KG1 (cell line): ENCODE measurements around the gene PLA2G2C.
"Not testable (repeated sequence)": the region's sequence is repeated elsewhere in the genome, so short reads cannot be mapped to it uniquely, and the experiment has no call there.

ENCODE experiments used
- DNase-seq: peaks from one replicate; lab custom pipeline; 2025; lab: John Stamatoyannopoulos, UW

PLA2G2C gene

DNA sequence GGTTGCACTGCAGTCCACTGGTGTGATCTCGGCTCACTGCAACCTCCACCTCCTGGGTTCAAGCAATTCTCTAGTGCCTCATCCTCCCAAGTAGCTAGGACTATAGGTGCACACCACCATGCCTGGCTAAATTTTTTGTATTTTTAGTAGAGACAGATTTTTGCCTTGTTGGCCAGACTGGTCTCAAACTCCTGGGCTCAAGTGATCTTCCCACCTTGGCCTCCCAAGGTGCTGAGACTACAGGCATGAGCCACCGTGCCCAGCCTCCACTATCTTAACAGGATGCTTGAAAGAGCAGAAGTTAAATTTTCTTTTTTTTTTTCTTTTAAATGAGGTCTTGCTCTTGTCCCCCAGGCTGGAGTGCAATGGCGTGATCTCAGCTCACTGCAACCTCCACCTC lies 55.8 kb downstream of the PLA2G2C start:
- not testable (repeated sequence) for DNase-seq

DNA sequence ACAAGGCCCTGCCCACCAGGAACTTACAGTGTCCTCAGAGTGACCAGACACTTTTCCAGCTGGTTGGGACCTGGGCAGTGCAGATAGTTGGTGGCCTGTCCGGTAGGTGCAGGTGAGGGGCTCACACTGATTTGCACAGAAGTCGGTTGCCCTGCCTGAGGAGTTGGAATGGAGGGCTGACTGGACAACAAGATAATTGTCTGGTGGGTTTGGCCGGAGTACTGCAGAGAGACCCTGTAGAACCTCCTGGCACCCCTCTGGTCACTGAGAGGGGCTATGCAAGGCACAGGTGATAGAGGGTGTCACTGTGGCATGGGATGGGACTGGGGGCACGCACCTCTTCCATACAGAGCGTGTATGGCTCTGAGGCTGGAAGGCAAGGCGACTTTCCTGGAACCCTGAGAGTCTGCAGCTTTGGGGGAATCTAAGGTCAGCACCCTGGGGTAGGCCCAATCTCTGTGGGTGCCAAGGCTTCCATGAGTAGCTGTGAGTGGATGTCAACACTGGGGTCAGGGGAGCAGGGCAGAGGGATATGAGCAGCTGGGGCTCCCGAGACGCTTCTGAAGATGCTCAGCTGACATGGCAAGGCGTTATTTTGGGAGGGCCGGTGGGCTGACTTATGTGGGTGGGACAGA lies 59.4 kb downstream of the PLA2G2C start:
- no peak for DNase-seq

DNA sequence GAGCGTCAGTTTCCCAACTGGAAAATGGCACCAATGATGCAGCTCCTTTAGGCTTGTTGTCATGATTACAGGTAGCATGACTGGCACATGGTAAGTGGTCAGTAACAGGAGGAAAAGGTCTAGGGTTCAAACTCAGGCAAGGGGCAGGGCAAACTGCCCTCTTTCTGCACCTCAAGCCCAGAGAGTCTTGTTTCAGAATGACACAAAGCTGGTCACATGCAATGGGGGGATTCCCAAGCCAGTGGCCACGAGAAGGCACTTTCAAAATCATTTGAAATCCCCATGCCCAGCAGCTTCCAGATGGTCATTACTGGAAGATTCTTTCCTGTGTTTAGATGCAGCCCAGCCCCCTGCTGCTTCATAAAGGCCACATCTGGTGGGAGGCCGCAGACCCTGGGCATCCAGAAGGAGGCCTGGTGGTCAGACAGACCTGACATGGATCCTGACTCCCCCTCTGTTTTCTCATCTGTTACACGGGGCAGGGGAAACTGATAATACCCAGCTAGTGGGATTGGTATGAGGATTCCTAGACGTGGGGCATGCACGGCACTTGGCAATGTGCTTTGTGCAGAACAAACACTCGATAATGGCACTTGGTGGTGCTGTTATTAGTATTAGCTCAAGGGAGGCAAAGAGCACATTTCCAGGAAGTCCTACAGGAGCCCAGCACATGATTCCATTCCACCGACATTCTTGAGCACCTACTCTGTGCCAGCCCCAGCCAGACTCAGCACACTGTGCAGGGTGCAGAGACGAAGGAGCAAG lies 60.1 kb downstream of the PLA2G2C start:
- DNase-seq: no peak

DNA sequence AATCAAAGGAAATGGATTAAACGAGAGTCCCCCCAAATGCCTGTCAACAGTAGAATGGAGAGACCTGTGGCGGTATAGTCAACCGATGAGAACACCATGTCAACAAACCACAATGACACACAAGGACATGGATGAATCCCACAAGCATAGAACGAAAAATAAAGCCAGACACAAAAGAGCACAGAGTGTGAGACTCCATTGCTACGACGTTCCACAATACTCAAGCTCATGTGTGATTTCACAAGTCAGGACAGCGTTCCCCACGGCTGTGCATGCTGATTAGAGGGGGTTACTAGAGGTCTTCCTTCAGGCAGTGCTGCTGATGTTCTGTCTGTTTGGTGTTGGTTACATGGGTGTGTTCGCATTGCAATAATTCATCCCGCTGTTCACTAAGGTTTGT lies 61.2 kb downstream of the PLA2G2C start:
- no peak for DNase-seq

DNA sequence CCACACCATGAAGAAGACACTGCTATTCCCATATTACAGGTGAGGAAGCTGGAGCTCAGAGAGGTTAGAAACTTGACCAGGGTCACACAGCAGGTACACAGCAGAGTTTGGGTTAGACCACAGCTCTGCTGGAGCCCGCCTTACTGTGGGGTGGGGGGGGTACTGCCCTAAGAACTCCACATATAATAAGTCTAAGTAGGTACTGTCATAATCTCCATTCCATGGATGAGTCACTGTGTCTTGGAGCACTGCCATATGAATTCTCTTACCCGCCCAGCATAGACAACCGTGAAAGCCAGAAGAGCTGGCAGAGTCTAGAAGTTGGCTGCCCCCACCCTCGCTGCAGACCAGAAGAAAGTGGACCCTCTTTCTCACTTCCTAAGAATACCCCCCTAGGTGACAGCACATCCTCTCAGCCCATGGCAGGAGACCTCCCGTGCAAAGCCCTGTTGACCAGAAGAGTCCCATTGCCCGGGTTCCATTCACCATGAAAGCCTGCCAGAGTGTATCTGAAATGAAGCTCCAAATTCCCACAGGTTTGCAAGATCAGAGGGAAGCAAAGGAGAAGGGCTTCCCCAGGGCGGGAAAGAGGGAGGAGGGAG lies 61.8 kb downstream of the PLA2G2C start:
- no peak for DNase-seq

DNA sequence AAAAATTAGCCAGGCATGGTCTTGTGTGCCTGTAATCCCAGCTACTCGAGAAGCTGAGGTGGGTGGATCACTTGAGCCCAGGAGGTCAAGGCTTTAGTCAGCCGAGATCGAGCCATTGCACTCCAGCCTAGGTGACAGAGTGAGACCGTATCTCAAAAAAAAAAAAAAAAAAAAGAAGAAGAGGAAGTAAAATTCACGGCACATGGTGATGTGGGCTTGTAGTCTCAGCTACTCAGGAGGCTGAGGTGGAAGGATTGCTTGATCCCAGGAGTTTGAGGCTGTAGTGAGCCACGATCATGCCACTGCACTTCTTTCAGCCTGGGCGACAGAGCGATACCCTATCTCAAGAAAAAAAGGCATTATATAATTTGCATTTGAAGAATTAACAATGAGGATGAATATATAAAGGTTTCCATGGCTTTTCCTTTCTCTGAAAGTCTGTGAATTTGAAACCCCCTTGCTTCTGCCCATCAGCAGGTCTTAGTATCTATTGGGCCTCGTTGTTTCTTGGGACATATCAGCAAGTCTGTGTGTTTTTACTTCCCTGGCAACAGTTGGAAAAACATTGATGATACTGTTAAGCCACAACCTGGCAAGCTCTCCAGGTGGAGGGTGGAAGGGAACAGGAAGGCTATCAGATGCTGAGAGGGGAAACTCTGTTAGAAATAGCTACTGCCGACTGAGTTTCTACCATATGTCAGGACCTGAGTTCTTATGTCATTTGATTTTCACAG lies 62.4 kb downstream of the PLA2G2C start:
- DNase-seq: no peak

DNA sequence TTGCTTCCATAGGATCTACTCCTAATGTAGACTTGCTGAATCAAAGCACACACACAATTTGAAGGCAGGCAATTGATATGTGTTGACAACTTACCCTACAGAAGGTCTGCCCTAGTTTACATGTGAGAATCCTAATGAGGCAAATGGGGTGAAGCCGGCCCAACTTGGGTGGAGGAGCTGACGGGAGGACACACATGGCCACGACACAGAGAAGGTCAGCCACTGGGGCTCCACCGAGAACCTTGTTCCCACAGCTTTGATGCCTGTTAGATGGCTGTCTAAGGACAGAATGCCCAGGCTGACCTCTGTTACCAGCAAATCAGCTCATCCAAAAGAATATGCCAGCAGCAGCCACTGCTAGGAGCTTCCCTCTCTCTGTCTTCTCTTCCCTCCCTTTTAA lies 65.5 kb downstream of the PLA2G2C start:
- no peak for DNase-seq

DNA sequence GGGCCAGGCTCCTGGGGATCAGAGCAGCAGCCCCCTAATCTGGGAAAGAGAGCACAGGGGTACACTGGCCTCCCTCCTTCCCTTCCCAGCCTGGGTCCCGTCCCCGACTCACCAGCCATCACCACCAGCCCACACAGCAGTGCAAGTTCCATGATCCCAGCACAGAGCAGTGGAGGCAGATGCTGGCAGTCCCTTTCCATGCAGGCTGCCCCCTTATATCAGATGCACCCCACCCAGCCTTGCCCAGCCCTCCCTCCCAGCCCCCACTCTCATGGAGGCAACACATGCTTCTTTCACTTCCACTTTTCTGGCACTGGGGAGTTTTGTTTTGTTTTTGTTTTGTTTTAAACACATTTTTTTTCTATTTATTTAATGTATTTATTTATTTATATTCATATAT lies 67.0 kb downstream of the PLA2G2C start, which contains the start of gene PLA2G2D:
Gene PLA2G2D (minus strand): TSS at position 190 of the 400 bp plus-strand sequence. CDS start 38 bp downstream, at position 152.
- no peak for DNase-seq

DNA sequence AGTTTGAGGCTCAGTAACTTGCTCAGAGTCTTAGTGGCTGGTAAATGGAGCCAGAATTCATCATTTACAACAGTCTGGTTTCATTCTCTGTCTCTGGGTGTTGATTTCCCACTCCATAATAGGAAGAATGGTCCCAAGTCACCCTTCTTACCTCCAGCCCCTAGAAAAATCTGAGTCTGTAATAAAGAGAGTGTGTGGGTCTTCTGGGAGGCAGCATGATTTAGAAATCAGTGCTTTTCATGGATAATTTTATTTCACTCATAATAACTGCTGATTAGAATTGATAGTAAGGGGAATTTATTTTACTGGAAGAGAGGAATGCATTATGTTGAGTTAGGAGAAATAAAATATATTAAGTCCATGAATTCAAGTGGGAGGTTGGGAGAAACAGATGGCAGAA lies 69.1 kb downstream of the PLA2G2C start:
- DNase-seq: no peak

DNA sequence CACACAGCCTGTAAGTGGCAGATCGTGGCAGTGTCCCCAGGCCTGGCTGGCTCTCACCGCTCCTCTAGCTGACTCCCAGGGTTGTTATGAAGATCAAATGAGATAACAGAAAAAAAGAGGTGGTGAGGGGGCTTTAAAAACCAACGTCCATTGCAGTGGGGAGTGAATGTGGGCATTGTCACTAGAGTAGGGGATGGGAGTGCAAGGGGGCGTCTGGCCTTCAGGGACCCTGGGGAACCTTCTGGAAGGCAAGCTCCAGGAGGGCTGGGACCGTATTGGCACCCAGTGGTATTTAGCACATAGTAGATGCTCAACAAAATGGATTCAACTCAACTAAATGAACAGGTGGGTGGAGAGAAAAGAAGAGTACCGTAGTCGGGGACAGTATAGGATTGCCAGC lies 70.4 kb downstream of the PLA2G2C start:
- no peak for DNase-seq

DNA sequence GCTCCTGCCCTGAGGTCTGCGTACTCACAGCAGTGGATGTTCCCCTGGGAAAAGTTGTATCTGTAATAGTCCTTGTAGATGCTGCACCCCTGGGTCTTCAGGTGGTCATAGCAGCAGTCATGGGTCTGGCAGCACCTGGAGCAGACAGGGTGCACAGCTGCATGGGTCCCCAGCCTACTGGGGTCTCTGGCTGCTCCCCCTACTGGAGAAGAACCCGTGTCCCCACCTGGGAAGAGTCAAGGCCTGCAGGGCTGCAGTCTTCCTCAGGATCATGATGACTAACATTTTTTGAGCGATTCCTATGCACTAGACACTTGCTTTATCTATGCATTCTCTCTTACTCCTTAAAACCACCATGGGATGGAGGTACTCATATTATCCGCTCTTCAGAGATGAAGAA lies 70.8 kb downstream of the PLA2G2C start:
- DNase-seq: no peak

DNA sequence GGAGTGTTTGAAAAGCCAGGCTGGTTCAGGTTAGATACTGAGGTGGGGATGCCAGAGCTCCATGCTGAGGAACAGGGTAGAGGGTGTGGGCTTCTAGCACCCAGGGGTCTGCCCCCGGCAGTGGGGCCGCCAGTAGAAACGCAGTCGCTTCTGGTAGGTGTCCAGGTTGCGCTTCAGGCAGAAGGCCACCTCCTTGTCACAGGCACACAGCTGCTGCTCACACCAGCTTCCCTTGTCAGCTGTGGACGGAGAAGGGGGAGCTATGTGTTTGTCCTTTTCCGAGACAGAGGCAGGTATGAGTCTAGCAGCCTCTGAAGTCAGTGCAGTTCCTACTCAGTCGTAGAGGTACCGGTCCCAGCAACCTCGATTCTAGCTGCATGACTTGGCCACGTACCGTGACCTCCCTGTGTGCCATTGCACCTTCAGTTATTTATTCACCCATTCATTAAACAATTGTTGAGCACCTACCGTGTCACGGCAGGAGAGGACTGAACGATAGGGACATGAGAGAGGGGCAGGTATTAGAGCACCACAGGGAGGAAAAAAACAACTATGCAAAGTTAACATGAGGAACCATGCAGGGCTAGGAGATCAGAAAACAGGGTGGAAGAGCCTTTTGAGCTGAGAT lies 72.2 kb downstream of the PLA2G2C start:
- DNase-seq: no peak
